Measurements from ENCODE around the gene TEX26.
A peak's percentile ranks its signal among the peaks of the same experiment; 100 is the strongest.

The TEX26 gene

GRCh38 chr13:31009166-31009565 is 76.7 kb downstream of the TEX26 start:
- DNase-seq (ENCODE audit: low read depth), result no peak
- no peak overlapping the region for H3K4me3 ChIP-seq (ENCODE audit: low read length)
- no peak for TF ChIP-seq CTCF (conservative IDR thresholded peaks at IDR 0.05; ENCODE audit: low read depth, low read length)

GRCh38 chr13:31010296-31010695 is 77.8 kb downstream of the TEX26 start:
- no peak overlapping the region for H3K4me3 ChIP-seq (ENCODE audit: low read length)
- no peak for TF ChIP-seq CTCF (conservative IDR thresholded peaks at IDR 0.05; ENCODE audit: low read depth, low read length)
- no peak for DNase-seq (ENCODE audit: low read depth)

GRCh38 chr13:31011193-31011860 is 78.9 kb downstream of the TEX26 start:
- no peak for DNase-seq (ENCODE audit: low read depth)
- no peak overlapping the region for H3K4me3 ChIP-seq (ENCODE audit: low read length)
- TF ChIP-seq CTCF (conservative IDR thresholded peaks at IDR 0.05; ENCODE audit: low read depth, low read length), result no peak

- DNase-seq (ENCODE audit: low read depth), result no peak
- TF ChIP-seq CTCF (conservative IDR thresholded peaks at IDR 0.05; ENCODE audit: low read depth, low read length), result no peak
- no peak overlapping the region for H3K4me3 ChIP-seq (ENCODE audit: low read length)
These were observed 79.6 kb downstream of the TEX26 start for GRCh38 chr13:31011901-31012654.

- H3K4me3 ChIP-seq (ENCODE audit: low read length), result no peak overlapping the region
- DNase-seq (ENCODE audit: low read depth), result no peak
- peak; percentile 56 for TF ChIP-seq CTCF (conservative IDR thresholded peaks at IDR 0.05; ENCODE audit: low read depth, low read length)
These were observed 80.2 kb downstream of the TEX26 start for GRCh38 chr13:31012655-31013024.

GRCh38 chr13:31014456-31014855 is 82.0 kb downstream of the TEX26 start:
- no peak for DNase-seq (ENCODE audit: low read depth)
- H3K4me3 ChIP-seq (ENCODE audit: low read length), result no peak overlapping the region
- no peak for TF ChIP-seq CTCF (conservative IDR thresholded peaks at IDR 0.05; ENCODE audit: low read depth, low read length)

GRCh38 chr13:31015199-31015598 is 82.7 kb downstream of the TEX26 start:
- TF ChIP-seq CTCF (conservative IDR thresholded peaks at IDR 0.05; ENCODE audit: low read depth, low read length), result no peak
- H3K4me3 ChIP-seq (ENCODE audit: low read length), result no peak overlapping the region
- no peak for DNase-seq (ENCODE audit: low read depth)
